Erythroblast (primary cell): Measurements from ENCODE around the gene METAP1.

ENCODE experiments used
- GATA1 ChIP-seq: IDR thresholded peaks from 2 replicates; pipeline ENCODE4 v1.6.1; 2011; ENCODE audit warnings: low read depth, mild to moderate bottlenecking, control low read depth, low read length, moderate library complexity
- POLR2A ChIP-seq: IDR thresholded peaks from 2 replicates; pipeline ENCODE4 v1.6.1; 2011; ENCODE audit warnings: mild to moderate bottlenecking, low read length

DNA sequence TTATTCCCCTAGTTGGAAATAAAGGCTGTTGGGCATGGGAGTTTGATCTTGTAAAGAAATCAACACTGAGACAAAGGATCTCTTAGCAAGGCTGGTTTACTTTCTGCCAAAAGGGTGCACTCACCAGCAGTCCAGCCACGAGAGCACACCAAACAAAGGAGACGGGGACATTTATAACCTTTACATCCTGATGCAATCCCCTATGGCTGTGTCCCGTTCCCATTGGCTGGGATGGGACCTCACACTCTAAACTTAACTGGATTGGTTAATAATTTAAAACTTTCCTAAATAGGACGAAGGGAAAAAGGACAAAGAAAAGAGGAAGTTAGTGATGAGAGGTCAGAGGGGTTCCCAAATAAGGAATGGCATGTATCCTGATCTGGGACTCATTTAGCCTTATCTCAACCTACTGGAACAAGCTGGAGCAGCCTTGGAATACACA is 17.9 kb downstream of the METAP1 start:
- TF ChIP-seq POLR2A (no peak), GATA1 (no peak)
